ENCODE data around the gene UGT2B7.
"Not testable (repeated sequence)": the region's sequence is repeated elsewhere in the genome, so short reads cannot be mapped to it uniquely, and the experiment has no call there.

Gene UGT2B7

GRCh38 chr4:69089388-69089787 is 6.9 kb upstream of the UGT2B7 start:
- Histone ChIP-seq H3K4me1 (ENCODE audit: control insufficient read depth, insufficient read depth, low read length) (no peaks in the 10 kb centered on the region), H3K9me3 (ENCODE audit: control insufficient read depth in 2 of 2, low read length in 2 of 2) (peaks cover 0 to 4% of the 10 kb centered on the region in 2 donors), H3K36me3 (ENCODE audit: control insufficient read depth in 2 of 2, insufficient read depth in 2 of 2, low read length in 2 of 2) (no peaks in the 10 kb centered on the region), H3K4me3 (ENCODE audit: low read length in 2 of 2) (no peak overlapping the region), H3K27ac (ENCODE audit: low read length) (no peak overlapping the region), H3K9ac (ENCODE audit: low read length in 2 of 2) (no peak overlapping the region), H3K27me3 (ENCODE audit: control insufficient read depth in 1 of 2, insufficient read depth in 2 of 2, low read length in 2 of 2) (no peaks in the 10 kb centered on the region)

GRCh38 chr4:69092190-69092589 is 4.1 kb upstream of the UGT2B7 start:
- no peak overlapping the region for H3K4me3 ChIP-seq (ENCODE audit: low read length in 2 of 2)
- no peaks in the 10 kb centered on the region for H3K27me3 ChIP-seq (ENCODE audit: control insufficient read depth in 1 of 2, insufficient read depth in 2 of 2, low read length in 2 of 2)
- H3K4me1 ChIP-seq (ENCODE audit: control insufficient read depth, insufficient read depth, low read length) = no peaks in the 10 kb centered on the region
- H3K36me3 ChIP-seq (ENCODE audit: control insufficient read depth in 2 of 2, insufficient read depth in 2 of 2, low read length in 2 of 2) = no peaks in the 10 kb centered on the region
- peaks cover 0 to 4% of the 10 kb centered on the region in 2 donors for H3K9me3 ChIP-seq (ENCODE audit: control insufficient read depth in 2 of 2, low read length in 2 of 2)
- no peak overlapping the region for H3K9ac ChIP-seq (ENCODE audit: low read length in 2 of 2)
- H3K27ac ChIP-seq (ENCODE audit: low read length) = no peak overlapping the region

GRCh38 chr4:69092980-69093568 is 3.2 kb upstream of the UGT2B7 start:
- Histone ChIP-seq H3K9ac (ENCODE audit: low read length in 2 of 2) (no peak overlapping the region), H3K27ac (ENCODE audit: low read length) (no peak overlapping the region), H3K4me1 (ENCODE audit: control insufficient read depth, insufficient read depth, low read length) (no peaks in the 10 kb centered on the region), H3K36me3 (ENCODE audit: control insufficient read depth in 2 of 2, insufficient read depth in 2 of 2, low read length in 2 of 2) (no peaks in the 10 kb centered on the region), H3K9me3 (ENCODE audit: control insufficient read depth in 2 of 2, low read length in 2 of 2) (peaks cover 0 to 4% of the 10 kb centered on the region in 2 donors), H3K27me3 (ENCODE audit: control insufficient read depth in 1 of 2, insufficient read depth in 2 of 2, low read length in 2 of 2) (no peaks in the 10 kb centered on the region), H3K4me3 (ENCODE audit: low read length in 2 of 2) (no peak overlapping the region)

GRCh38 chr4:69093681-69094080 is 2.6 kb upstream of the UGT2B7 start:
- Histone ChIP-seq H3K4me3 (ENCODE audit: low read length in 2 of 2) (no peak overlapping the region), H3K9me3 (ENCODE audit: control insufficient read depth in 2 of 2, low read length in 2 of 2) (no peaks in the 10 kb centered on the region), H3K36me3 (ENCODE audit: control insufficient read depth in 2 of 2, insufficient read depth in 2 of 2, low read length in 2 of 2) (no peaks in the 10 kb centered on the region), H3K9ac (ENCODE audit: low read length in 2 of 2) (no peak overlapping the region), H3K4me1 (ENCODE audit: control insufficient read depth, insufficient read depth, low read length) (no peaks in the 10 kb centered on the region), H3K27ac (ENCODE audit: low read length) (no peak overlapping the region), H3K27me3 (ENCODE audit: control insufficient read depth in 1 of 2, insufficient read depth in 2 of 2, low read length in 2 of 2) (no peaks in the 10 kb centered on the region)

GRCh38 chr4:69095301-69095731 is 958 bp upstream of the UGT2B7 start:
- no peaks in the 10 kb centered on the region for H3K27me3 ChIP-seq (ENCODE audit: control insufficient read depth in 1 of 2, insufficient read depth in 2 of 2, low read length in 2 of 2)
- no peak overlapping the region for H3K4me3 ChIP-seq (ENCODE audit: low read length in 2 of 2)
- no peak overlapping the region for H3K9ac ChIP-seq (ENCODE audit: low read length in 2 of 2)
- no peaks in the 10 kb centered on the region for H3K9me3 ChIP-seq (ENCODE audit: control insufficient read depth in 2 of 2, low read length in 2 of 2)
- H3K4me1 ChIP-seq (ENCODE audit: control insufficient read depth, insufficient read depth, low read length) = no peaks in the 10 kb centered on the region
- no peaks in the 10 kb centered on the region for H3K36me3 ChIP-seq (ENCODE audit: control insufficient read depth in 2 of 2, insufficient read depth in 2 of 2, low read length in 2 of 2)
- no peak overlapping the region for H3K27ac ChIP-seq (ENCODE audit: low read length)

GRCh38 chr4:69096810-69097209 is 536 bp downstream of the UGT2B7 start:
- no peak overlapping the region for H3K4me3 ChIP-seq (ENCODE audit: low read length in 2 of 2)
- no peaks in the 10 kb centered on the region for H3K27me3 ChIP-seq (ENCODE audit: control insufficient read depth in 1 of 2, insufficient read depth in 2 of 2, low read length in 2 of 2)
- H3K9me3 ChIP-seq (ENCODE audit: control insufficient read depth in 2 of 2, low read length in 2 of 2) = no peaks in the 10 kb centered on the region
- H3K4me1 ChIP-seq (ENCODE audit: control insufficient read depth, insufficient read depth, low read length) = no peaks in the 10 kb centered on the region
- H3K36me3 ChIP-seq (ENCODE audit: control insufficient read depth in 2 of 2, insufficient read depth in 2 of 2, low read length in 2 of 2) = no peaks in the 10 kb centered on the region
- no peak overlapping the region for H3K27ac ChIP-seq (ENCODE audit: low read length)
- no peak overlapping the region for H3K9ac ChIP-seq (ENCODE audit: low read length in 2 of 2)

- Histone ChIP-seq H3K9me3 (ENCODE audit: control insufficient read depth in 2 of 2, low read length in 2 of 2) (no peaks in the 10 kb centered on the region), H3K4me3 (ENCODE audit: low read length in 2 of 2) (no peak overlapping the region), H3K9ac (ENCODE audit: low read length in 2 of 2) (no peak overlapping the region)
These were observed 2.2 kb downstream of the UGT2B7 start for GRCh38 chr4:69098470-69098869.

GRCh38 chr4:69099910-69100309 is 3.6 kb downstream of the UGT2B7 start:
- Histone ChIP-seq H3K9ac (ENCODE audit: low read length in 2 of 2) (no peak overlapping the region), H3K4me1 (ENCODE audit: control insufficient read depth, insufficient read depth, low read length) (no peaks in the 10 kb centered on the region), H3K4me3 (ENCODE audit: low read length in 2 of 2) (no peak overlapping the region), H3K9me3 (ENCODE audit: control insufficient read depth in 2 of 2, low read length in 2 of 2) (no peaks in the 10 kb centered on the region), H3K36me3 (ENCODE audit: control insufficient read depth in 2 of 2, insufficient read depth in 2 of 2, low read length in 2 of 2) (no peaks in the 10 kb centered on the region), H3K27ac (ENCODE audit: low read length) (no peak overlapping the region), H3K27me3 (ENCODE audit: control insufficient read depth in 1 of 2, insufficient read depth in 2 of 2, low read length in 2 of 2) (no peaks in the 10 kb centered on the region)

More at GRCh38 chr4:69098470-69098869, 2.2 kb downstream of the UGT2B7 start:
- Histone ChIP-seq H3K27me3 (ENCODE audit: control insufficient read depth in 1 of 2, insufficient read depth in 2 of 2, low read length in 2 of 2) (no peaks in the 10 kb centered on the region), H3K4me1 (ENCODE audit: control insufficient read depth, insufficient read depth, low read length) (no peaks in the 10 kb centered on the region), H3K36me3 (ENCODE audit: control insufficient read depth in 2 of 2, insufficient read depth in 2 of 2, low read length in 2 of 2) (no peaks in the 10 kb centered on the region), H3K27ac (ENCODE audit: low read length) (no peak overlapping the region)

- H3K9me3 ChIP-seq (ENCODE audit: control insufficient read depth in 2 of 2, low read length in 2 of 2); H3K27me3 ChIP-seq (ENCODE audit: control insufficient read depth in 1 of 2, insufficient read depth in 2 of 2, low read length in 2 of 2); H3K4me1 ChIP-seq (ENCODE audit: control insufficient read depth, insufficient read depth, low read length); H3K4me3 ChIP-seq (ENCODE audit: low read length in 2 of 2); H3K27ac ChIP-seq (ENCODE audit: low read length); H3K36me3 ChIP-seq (ENCODE audit: control insufficient read depth in 2 of 2, insufficient read depth in 2 of 2, low read length in 2 of 2); H3K9ac ChIP-seq (ENCODE audit: low read length in 2 of 2): not testable (repeated sequence)
These were observed 6.4 kb downstream of the UGT2B7 start for GRCh38 chr4:69102668-69103067.

GRCh38 chr4:69104719-69105275 is 8.5 kb downstream of the UGT2B7 start:
- Histone ChIP-seq H3K9me3 (ENCODE audit: control insufficient read depth in 2 of 2, low read length in 2 of 2) (no peaks in the 10 kb centered on the region), H3K36me3 (ENCODE audit: control insufficient read depth in 2 of 2, insufficient read depth in 2 of 2, low read length in 2 of 2) (no peaks in the 10 kb centered on the region), H3K27me3 (ENCODE audit: control insufficient read depth in 1 of 2, insufficient read depth in 2 of 2, low read length in 2 of 2) (no peaks in the 10 kb centered on the region), H3K27ac (ENCODE audit: low read length) (no peak overlapping the region), H3K4me1 (ENCODE audit: control insufficient read depth, insufficient read depth, low read length) (no peaks in the 10 kb centered on the region), H3K9ac (ENCODE audit: low read length in 2 of 2) (no peak overlapping the region), H3K4me3 (ENCODE audit: low read length in 2 of 2) (no peak overlapping the region)

GRCh38 chr4:69115151-69115850 is 19.0 kb downstream of the UGT2B7 start:
- H3K4me3 ChIP-seq (ENCODE audit: low read length in 2 of 2); H3K36me3 ChIP-seq (ENCODE audit: control insufficient read depth in 2 of 2, insufficient read depth in 2 of 2, low read length in 2 of 2): not testable (repeated sequence)

More at GRCh38 chr4:69115151-69115850, 19.0 kb downstream of the UGT2B7 start:
- not testable (repeated sequence) for H3K9ac ChIP-seq (ENCODE audit: low read length in 2 of 2); H3K4me1 ChIP-seq (ENCODE audit: control insufficient read depth, insufficient read depth, low read length); H3K27ac ChIP-seq (ENCODE audit: low read length); H3K9me3 ChIP-seq (ENCODE audit: control insufficient read depth in 2 of 2, low read length in 2 of 2); H3K27me3 ChIP-seq (ENCODE audit: control insufficient read depth in 1 of 2, insufficient read depth in 2 of 2, low read length in 2 of 2)
